Mucosa of rectum (tissue), 2 donors: ENCODE data around the gene SNW1.
"Not testable (repeated sequence)": the region's sequence is repeated elsewhere in the genome, so short reads cannot be mapped to it uniquely, and the experiment has no call there.

ENCODE experiments used
- H3K27ac ChIP-seq, 2 donors: one replicate each; pipeline ENCODE4 v1.7.0; 2013; ENCODE audit warnings: inconsistent platforms in 2 of 2, low read depth in 2 of 2, low read length in 2 of 2
- H3K27me3 ChIP-seq, 2 donors: one replicate each; pipeline ENCODE4 v1.7.0; 2013; ENCODE audit warnings: low read length in 2 of 2; ENCODE audit not compliant: control insufficient read depth in 2 of 2, insufficient read depth in 2 of 2
- H3K36me3 ChIP-seq, 2 donors: one replicate each; pipeline ENCODE4 v1.7.0; 2013; ENCODE audit warnings: low read length in 2 of 2; ENCODE audit not compliant: control insufficient read depth in 2 of 2, insufficient read depth in 2 of 2
- H3K4me1 ChIP-seq, 2 donors: one replicate each; pipeline ENCODE4 v1.7.0; 2013; ENCODE audit warnings: low read length in 2 of 2, mild to moderate bottlenecking in 1 of 2; ENCODE audit not compliant: control insufficient read depth in 2 of 2, insufficient read depth in 2 of 2
- H3K4me3 ChIP-seq, 2 donors: one replicate each; pipeline ENCODE4 v1.7.0; 2013; ENCODE audit warnings: low read length in 2 of 2
- H3K9ac ChIP-seq, 2 donors: one replicate each; pipeline ENCODE4 v1.7.0; 2013; ENCODE audit warnings: low read length in 2 of 2, low read depth in 1 of 2, mild to moderate bottlenecking in 1 of 2
- H3K9me3 ChIP-seq, 2 donors: one replicate each; pipeline ENCODE4 v1.7.0; 2013; ENCODE audit warnings: low read length in 2 of 2; ENCODE audit not compliant: control insufficient read depth in 2 of 2
- donor health status: healthy.
- donor health status: Normal muscosa, but diverticular disease.

Gene SNW1

GRCh38 chr14:77752266-77752665 lies 8.7 kb downstream of the SNW1 start:
- peaks cover 29 to 46% of the 10 kb centered on the region in 2 donors for H3K36me3 ChIP-seq
- H3K9me3 ChIP-seq = no peaks in the 10 kb centered on the region
- H3K4me1 ChIP-seq = no peaks in the 10 kb centered on the region

GRCh38 chr14:77747425-77747824 lies 13.5 kb downstream of the SNW1 start:
- not testable (repeated sequence) for H3K9ac ChIP-seq, H3K4me1 ChIP-seq, H3K9me3 ChIP-seq, H3K4me3 ChIP-seq, H3K27me3 ChIP-seq, H3K27ac ChIP-seq
- peaks cover 38 to 53% of the 10 kb centered on the region in 2 donors for H3K36me3 ChIP-seq

More at GRCh38 chr14:77752266-77752665, 8.7 kb downstream of the SNW1 start:
- H3K27ac ChIP-seq = no peak overlapping the region
- H3K27me3 ChIP-seq = no peaks in the 10 kb centered on the region
- no peak overlapping the region for H3K9ac ChIP-seq
- no peak overlapping the region for H3K4me3 ChIP-seq

GRCh38 chr14:77746064-77746702 lies 14.8 kb downstream of the SNW1 start:
- Histone ChIP-seq H3K4me1 (no peaks in the 10 kb centered on the region), H3K36me3 (peaks cover 39 to 44% of the 10 kb centered on the region in 2 donors)

GRCh38 chr14:77741438-77741837 lies 19.5 kb downstream of the SNW1 start:
- H3K27ac ChIP-seq = no peak overlapping the region
- no peak overlapping the region for H3K9ac ChIP-seq
- no peaks in the 10 kb centered on the region for H3K9me3 ChIP-seq
- H3K4me1 ChIP-seq = peaks cover 0 to 4% of the 10 kb centered on the region in 2 donors
- H3K4me3 ChIP-seq = no peak overlapping the region
- H3K27me3 ChIP-seq = no peaks in the 10 kb centered on the region
- peaks cover 41 to 49% of the 10 kb centered on the region in 2 donors for H3K36me3 ChIP-seq

More at GRCh38 chr14:77746064-77746702, 14.8 kb downstream of the SNW1 start:
- Histone ChIP-seq H3K9ac (no peak overlapping the region), H3K4me3 (no peak overlapping the region), H3K27ac (no peak overlapping the region), H3K9me3 (no peaks in the 10 kb centered on the region), H3K27me3 (no peaks in the 10 kb centered on the region)

GRCh38 chr14:77738559-77739250 lies 22.3 kb downstream of the SNW1 start:
- H3K9ac ChIP-seq = no peak overlapping the region
- H3K36me3 ChIP-seq = peaks cover 52 to 60% of the 10 kb centered on the region in 2 donors
- H3K27ac ChIP-seq = no peak overlapping the region

GRCh38 chr14:77730976-77731497 lies 29.9 kb downstream of the SNW1 start:
- Histone ChIP-seq H3K9ac (no peak overlapping the region), H3K36me3 (peaks cover 82 to 83% of the 10 kb centered on the region in 2 donors), H3K4me3 (no peak overlapping the region), H3K27me3 (no peaks in the 10 kb centered on the region), H3K4me1 (no peaks in the 10 kb centered on the region), H3K27ac (no peak overlapping the region), H3K9me3 (no peaks in the 10 kb centered on the region)

More at GRCh38 chr14:77738559-77739250, 22.3 kb downstream of the SNW1 start:
- H3K4me1 ChIP-seq = peaks cover 0 to 4% of the 10 kb centered on the region in 2 donors
- no peaks in the 10 kb centered on the region for H3K9me3 ChIP-seq
- H3K27me3 ChIP-seq = no peaks in the 10 kb centered on the region
- H3K4me3 ChIP-seq = no peak overlapping the region

GRCh38 chr14:77722301-77722700 lies 38.7 kb downstream of the SNW1 start:
- Histone ChIP-seq H3K27me3 (no peaks in the 10 kb centered on the region), H3K9ac (no peak overlapping the region), H3K36me3 (peaks cover 70 to 79% of the 10 kb centered on the region in 2 donors), H3K27ac (no peak overlapping the region), H3K9me3 (no peaks in the 10 kb centered on the region), H3K4me3 (no peak overlapping the region), H3K4me1 (no peaks in the 10 kb centered on the region)

GRCh38 chr14:77721437-77721836 lies 39.5 kb downstream of the SNW1 start:
- H3K9ac ChIP-seq = no peak overlapping the region
- H3K36me3 ChIP-seq = peaks cover 66 to 75% of the 10 kb centered on the region in 2 donors

GRCh38 chr14:77717608-77718305 lies 43.2 kb downstream of the SNW1 start:
- Histone ChIP-seq H3K9ac (no peak overlapping the region), H3K27me3 (no peaks in the 10 kb centered on the region), H3K27ac (no peak overlapping the region), H3K9me3 (no peaks in the 10 kb centered on the region), H3K4me3 (no peak overlapping the region), H3K4me1 (no peaks in the 10 kb centered on the region), H3K36me3 (peaks cover 55 to 68% of the 10 kb centered on the region in 2 donors)

More at GRCh38 chr14:77721437-77721836, 39.5 kb downstream of the SNW1 start:
- H3K4me3 ChIP-seq = no peak overlapping the region
- H3K9me3 ChIP-seq = no peaks in the 10 kb centered on the region
- H3K27me3 ChIP-seq = no peaks in the 10 kb centered on the region
- no peak overlapping the region for H3K27ac ChIP-seq
- no peaks in the 10 kb centered on the region for H3K4me1 ChIP-seq

- Histone ChIP-seq H3K9ac (no peak overlapping the region), H3K4me3 (no peak overlapping the region), H3K27ac (no peak overlapping the region), H3K36me3 (peaks cover 46 to 71% of the 10 kb centered on the region in 2 donors), H3K4me1 (no peaks in the 10 kb centered on the region), H3K9me3 (no peaks in the 10 kb centered on the region), H3K27me3 (no peaks in the 10 kb centered on the region)
These were observed 46.0 kb downstream of the SNW1 start for GRCh38 chr14:77714926-77715325.
